ENCODE data around the gene FAM111B.
"Not testable (repeated sequence)": the region's sequence is repeated elsewhere in the genome, so short reads cannot be mapped to it uniquely, and the experiment has no call there.

The FAM111B gene

DNA sequence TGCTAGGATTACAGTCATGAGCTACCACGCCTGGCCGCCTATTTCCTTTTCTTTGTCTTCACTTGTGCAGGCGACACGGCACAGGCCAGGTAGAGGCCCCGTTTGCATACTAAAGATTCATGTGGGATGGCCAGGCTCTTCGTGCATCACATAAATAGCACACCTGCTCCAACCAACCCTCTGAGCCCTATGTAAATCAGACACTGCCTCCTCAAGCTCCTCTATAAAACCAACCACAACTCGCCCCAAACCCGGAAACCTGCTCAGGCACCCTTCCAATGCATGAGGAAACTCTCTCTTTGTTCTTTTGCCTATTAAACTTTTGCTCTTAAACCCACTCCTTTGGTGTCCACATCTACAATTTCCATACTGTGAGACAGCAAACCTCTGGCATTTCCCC lies 9.1 kb upstream of the FAM111B start:
- DNase-seq (ENCODE audit: low spot score), result not testable (repeated sequence)

GRCh38 chr11:59102259-59102765 lies 4.7 kb upstream of the FAM111B start:
- DNase-seq (ENCODE audit: low spot score), result peak; percentile 96

- DNase-seq (ENCODE audit: low spot score), result peak; percentile 50
Observed at GRCh38 chr11:59107721-59108120, 684 bp downstream of the FAM111B start.

DNA sequence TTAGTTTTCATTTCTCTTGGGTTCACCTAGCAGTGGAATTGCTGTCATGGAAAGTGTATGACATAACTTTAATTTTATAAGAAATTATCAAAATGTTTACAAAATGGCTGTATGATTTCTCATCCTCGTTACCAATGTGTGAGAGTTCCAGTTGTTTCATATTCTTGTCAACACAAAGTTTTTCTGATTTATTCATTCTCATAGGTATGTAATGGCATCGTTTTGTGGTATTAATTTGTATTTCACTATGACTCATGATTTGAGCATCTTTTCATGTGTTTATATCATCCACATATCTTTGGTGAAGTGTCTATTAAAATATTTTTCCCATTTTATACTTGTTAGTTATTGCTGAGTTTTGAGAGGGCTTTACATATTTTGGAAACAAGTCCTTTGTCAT lies 5.5 kb downstream of the FAM111B start:
- DNase-seq (ENCODE audit: low spot score), result no peak

DNA sequence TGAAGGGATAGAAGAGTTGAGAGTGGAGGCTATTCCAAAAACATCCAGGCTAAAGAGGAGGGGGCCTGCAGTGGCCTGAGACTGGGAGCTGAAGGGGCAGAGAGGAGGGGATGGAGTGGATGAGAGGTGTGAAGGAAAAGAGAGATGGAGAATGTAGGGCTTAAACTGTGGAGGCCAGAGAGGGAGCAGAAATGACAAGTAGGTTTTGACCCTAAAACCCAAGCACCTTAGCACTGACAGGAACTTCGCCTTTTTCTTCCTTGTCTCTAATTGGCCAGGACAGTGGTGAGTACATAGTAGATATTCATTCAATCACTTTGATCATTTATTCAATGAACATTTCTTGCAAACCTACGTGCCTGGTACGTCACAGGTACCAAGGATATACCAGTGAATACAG lies 7.3 kb downstream of the FAM111B start:
- no peak for DNase-seq (ENCODE audit: low spot score)

- no peak for DNase-seq (ENCODE audit: low spot score)
Observed at GRCh38 chr11:59115553-59115952, 8.5 kb downstream of the FAM111B start.

GRCh38 chr11:59117774-59118173 lies 10.7 kb downstream of the FAM111B start:
- DNase-seq (ENCODE audit: low spot score), result no peak

GRCh38 chr11:59119826-59120225 lies 12.8 kb downstream of the FAM111B start:
- DNase-seq (ENCODE audit: low spot score), result no peak

DNA sequence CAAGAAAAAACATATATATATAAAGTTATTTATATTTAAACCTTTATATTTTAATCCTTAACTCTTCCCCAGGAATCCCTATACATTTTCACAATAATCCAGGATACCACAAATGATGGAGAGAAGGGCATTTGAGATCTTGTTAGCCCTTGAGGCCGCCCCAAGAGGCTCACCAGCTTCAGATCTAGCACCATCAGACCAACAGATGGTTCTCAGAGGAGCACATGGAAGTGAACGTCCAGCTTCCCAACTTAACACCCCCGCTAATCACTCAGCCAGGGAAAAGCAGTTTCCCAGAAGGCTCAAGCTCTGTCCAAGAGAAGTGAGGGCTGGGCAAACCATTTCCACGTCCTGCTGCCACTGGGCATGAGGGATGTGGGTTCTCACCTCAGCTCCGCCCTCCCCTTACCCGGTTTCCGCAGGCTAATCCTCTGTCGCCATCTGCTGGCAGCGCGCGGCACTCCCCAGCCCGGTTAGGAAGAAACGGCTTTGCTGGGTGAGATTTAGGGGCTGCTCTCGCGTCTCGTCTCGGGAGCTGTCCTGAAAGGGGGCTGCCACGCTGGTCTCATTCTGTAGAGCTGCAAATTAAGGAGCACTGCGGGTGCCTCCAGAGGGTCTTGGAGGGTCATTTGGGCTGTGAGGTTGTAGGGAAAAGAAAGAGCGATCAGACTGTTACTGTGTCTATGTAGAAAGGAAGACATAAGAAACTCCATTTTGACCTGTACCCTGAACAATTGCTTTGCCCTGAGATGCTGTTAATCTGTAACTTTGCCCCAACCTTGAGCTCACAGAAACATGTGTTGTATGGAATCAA lies 28.8 kb downstream of the FAM111B start:
- DNase-seq (ENCODE audit: low spot score), result peak; percentile 89

DNA sequence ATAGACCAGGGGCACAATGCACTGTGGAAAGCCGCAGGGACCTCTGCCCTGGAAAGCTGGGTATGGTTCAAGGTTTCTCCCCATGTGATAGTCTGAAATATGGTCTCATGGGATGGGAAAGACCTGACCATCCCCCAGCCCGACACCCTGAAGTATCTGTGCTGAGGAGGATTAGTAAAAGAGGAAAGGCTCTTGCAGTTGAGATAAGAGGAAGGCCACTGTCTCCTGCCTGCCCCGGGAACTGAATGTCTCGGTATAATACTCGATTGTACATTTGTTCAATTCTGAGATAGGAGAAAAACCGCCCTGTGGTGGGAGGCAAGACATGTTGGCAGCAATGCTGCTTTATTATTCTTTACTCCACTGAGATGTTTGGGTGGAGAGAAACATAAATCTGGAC lies 29.5 kb downstream of the FAM111B start:
- DNase-seq (ENCODE audit: low spot score), result not testable (repeated sequence)

- no peak for DNase-seq (ENCODE audit: low spot score)
Observed at GRCh38 chr11:59137190-59137589, 30.2 kb downstream of the FAM111B start.

DNA sequence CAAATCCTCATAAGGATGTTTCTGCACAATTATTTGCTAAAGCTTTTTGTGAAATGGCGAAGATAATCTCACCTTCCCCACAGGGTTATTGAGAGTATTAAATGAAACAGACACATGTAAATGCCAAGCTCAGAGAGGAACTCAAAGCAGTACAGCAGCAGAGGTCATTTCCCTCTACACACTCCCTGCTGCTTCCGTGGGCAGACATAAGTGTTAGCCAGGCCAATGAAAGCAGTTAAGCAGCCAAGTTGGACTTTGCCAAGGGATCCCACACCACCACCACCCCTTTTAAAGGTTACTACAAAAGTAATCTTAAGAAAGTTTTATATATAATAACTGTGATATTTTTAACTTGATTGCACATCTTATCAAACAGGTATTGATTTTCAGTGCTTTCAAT lies 31.6 kb downstream of the FAM111B start:
- no peak for DNase-seq (ENCODE audit: low spot score)

DNA sequence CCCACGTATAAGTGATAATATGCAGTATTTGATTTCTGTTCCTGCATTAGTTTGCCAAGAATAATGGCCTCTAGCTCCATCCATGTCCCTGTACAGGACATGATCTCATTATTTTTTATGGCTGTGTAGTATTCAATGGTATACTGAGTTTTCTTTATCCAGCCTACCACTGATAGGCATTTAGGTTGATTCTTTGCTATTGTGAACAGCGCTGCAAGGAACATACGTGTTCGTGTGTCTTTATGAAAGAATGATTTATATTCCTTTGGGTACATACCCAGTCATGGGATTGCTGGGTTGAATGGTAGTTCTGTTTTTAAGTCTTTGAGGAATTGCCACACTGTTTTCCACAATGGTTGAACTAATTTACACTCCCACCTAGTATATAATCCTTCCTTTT lies 34.2 kb downstream of the FAM111B start:
- DNase-seq (ENCODE audit: low spot score), result no peak

DNA sequence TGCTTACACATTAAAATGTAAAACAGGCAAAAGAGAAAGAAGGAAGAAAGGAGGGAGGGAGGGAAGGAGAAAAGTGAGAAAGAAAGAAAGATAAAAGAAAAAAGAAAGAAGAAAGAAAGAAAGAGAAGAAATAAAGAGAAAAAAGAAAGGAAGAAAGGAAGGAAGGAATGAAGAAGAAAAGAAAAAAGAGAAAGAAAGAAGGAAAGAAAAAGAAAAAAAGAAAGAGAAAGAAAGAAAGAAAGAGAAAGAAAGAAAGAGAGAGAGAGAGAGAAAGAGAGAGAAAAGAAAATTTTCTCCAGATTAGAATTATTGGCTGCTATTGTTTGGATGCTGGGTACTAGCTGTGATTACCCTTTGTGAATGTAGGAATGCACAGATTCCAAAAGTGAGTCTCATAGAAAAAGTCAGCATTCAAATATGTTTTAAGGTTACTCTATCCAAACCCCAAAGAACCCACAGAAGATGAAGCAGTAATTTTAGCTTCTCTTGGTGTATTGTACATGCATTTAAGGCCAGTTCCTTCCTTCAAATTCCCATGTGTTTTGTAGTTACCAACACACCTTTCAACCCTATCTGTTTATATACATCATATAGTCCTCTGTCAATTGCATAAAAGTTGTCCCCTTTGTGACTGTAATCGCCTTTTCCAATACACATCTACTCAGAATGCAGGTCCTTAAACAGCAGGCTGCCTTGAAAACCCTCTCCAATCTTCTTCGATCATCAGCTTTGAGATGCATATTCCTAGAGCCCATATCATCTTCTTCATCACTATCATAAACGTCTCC lies 34.8 kb downstream of the FAM111B start:
- DNase-seq (ENCODE audit: low spot score), result no peak

DNA sequence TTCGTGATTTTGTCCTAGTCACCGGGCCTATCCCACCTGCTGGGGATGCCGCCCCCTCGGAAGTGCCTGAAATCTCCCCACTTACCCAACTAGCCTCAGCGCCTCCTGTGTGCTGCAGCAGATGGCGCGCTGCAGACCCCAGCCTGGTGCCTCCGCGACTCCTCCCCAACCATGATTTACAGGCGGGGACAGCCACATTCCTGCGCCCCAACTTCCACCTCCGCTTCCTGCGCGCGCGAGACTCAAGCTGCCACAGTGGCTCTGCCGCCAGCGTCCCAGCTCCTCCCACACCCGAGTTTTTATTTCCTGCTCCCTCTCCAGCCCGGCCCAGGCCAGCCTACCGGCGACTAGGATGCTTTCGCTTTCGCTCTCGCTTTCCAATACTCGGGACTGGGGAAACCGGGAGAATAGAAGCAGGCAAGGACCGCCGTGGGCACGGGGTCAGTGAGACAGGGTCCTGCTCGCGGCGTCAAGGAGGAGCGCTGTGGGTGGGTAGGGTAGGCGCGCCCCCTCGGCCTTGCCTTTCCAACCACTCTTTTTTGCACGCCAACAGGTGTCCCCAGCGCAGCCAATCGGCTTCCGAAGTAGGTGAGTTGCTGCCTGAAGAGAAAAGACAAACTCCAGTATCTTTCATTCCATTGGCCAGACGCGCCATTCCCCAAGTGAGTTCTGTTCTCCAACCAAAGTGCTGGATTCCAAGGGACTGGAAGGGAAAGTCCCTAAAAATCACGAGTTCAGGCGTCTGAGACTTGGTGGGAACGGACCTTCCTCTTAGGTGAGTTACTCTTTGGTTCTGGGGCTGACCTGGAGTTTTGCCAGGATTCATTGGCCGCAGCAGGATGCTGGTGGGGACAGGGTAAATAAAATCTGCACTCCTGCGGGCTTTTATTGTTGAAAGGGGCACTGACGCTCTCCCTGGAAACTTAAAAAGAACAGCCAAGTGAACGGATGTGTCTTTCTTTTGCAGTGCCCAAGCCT lies 35.8 kb downstream of the FAM111B start, which contains the start of gene FAM111A:
FAM111A (plus strand) TSS at position 327 of the 978 bp plus-strand sequence. CDS start 6,017 bp downstream, outside the sequence.
- DNase-seq (ENCODE audit: low spot score), result peak; percentile 85

GRCh38 chr11:59144096-59144495 lies 37.1 kb downstream of the FAM111B start:
- no peak for DNase-seq (ENCODE audit: low spot score)

GRCh38 chr11:59144579-59145345 lies 37.7 kb downstream of the FAM111B start:
- peak; percentile 93 for DNase-seq (ENCODE audit: low spot score)

DNA sequence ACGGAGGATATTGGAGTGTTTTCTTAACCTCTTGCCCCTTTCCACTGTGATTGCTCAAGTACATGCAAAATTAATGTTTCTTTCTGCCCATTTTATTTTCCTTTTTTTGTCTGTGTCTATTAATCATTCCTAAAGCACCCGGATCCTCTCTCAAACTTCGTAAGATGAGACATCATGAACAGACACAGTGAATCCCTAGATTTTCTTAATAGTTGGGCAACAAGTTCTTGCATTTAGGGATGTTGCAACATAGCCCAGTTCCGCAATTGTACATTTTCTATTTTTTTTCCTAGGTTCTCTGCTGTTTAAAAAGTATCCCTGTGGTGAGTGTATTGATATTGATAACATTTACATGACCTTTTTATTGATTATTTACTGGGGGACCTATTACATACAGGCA lies 38.5 kb downstream of the FAM111B start:
- peak; percentile 20 for DNase-seq (ENCODE audit: low spot score)

DNA sequence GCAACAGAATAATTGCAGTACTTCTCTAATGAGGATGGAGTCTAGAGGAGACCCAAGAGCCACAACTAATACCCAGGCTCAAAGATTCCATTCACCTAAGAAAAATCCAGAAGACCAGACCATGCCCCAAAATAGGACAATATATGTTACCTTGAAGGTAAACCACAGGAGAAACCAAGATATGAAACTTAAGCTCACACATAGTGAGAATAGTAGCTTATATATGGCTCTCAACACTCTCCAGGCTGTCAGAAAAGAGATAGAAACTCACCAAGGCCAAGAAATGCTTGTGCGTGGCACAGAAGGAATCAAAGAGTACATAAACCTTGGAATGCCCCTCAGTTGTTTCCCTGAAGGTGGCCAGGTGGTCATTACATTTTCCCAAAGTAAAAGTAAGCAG lies 44.7 kb downstream of the FAM111B start:
- no peak for DNase-seq (ENCODE audit: low spot score)

GRCh38 chr11:59152312-59152951 lies 45.4 kb downstream of the FAM111B start:
- no peak for DNase-seq (ENCODE audit: low spot score)
